Measurements from ENCODE around the gene RANBP10.

- no peak for TF ChIP-seq CTCF (IDR thresholded peaks at IDR 0.05)
- no peak for TF ChIP-seq ZFX (IDR thresholded peaks at IDR 0.05; ENCODE audit: borderline replicate concordance)
These were observed 38.1 kb upstream of the RANBP10 start for GRCh38 chr16:67844497-67844896.

Data from 22Rv1 (cell line).